SW 1271 (cell line): ENCODE data around the gene IFT20.

Experiments
- DNase-seq, 2 experiments: peaks; one replicate each; lab custom pipeline; 2025; lab: John Stamatoyannopoulos, UW

The IFT20 gene, protein sequence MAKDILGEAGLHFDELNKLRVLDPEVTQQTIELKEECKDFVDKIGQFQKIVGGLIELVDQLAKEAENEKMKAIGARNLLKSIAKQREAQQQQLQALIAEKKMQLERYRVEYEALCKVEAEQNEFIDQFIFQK

DNA sequence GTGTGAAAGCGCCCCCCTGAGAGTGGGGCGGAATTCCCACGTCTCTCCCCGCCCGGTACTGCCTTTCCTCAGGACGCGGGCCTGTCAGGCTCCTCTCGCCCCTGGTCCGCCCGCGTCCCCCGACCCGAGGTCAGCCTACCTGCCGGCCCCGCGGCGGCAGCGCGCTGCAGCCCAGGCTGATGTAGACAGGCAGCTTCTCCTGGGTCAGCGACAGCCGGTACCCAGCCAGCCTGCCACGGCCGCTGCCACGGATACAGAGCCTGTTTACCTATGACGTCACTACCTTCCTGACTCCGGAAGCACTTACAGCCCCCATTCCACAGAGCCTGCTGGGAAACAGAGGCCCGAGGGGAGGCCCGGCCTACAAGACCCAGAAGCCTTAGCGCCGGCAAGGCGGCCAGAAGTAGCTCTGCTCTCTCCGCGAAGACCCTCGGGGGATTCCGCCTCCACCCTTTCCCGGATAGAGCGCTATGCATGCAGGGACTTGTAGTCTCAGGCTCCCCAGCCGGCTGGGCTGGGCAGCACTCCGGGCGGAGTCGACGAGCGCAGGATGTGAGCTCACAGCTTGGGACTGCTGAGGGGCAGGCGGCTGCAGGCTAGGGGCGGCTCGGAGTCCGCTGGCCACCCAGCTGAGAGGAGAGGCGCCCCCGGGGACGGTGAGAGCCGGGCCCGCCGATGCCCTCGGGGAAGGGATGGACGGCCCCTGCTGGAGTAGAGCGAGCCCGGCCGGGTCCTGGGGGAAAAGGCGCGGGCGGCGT lies at the start of gene IFT20, which contains the start of gene TNFAIP1:
Gene IFT20, minus strand, starts transcription at position 272 of the 758 bp plus-strand sequence. CDS start 3,487 bp downstream, outside the sequence.
Gene TNFAIP1, plus strand, starts transcription at position 561 of the 758 bp plus-strand sequence. CDS start 3,761 bp downstream, outside the sequence.
- peak; percentile 100 for DNase-seq

DNA sequence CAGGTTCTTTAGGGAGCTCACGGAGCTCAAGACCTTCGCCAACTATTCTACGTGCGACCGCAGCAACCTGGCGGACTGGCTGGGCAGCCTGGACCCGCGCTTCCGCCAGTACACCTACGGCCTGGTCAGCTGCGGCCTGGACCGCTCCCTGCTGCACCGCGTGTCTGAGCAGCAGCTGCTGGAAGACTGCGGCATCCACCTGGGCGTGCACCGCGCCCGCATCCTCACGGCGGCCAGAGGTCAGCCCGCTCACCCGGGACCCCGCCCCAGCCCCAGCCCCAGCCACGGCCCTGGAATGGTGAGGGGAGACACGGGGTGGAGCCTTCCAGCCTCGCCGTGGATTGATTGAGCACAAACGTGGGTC lies 49.7 kb upstream of the IFT20 start:
- no peak for DNase-seq

DNA sequence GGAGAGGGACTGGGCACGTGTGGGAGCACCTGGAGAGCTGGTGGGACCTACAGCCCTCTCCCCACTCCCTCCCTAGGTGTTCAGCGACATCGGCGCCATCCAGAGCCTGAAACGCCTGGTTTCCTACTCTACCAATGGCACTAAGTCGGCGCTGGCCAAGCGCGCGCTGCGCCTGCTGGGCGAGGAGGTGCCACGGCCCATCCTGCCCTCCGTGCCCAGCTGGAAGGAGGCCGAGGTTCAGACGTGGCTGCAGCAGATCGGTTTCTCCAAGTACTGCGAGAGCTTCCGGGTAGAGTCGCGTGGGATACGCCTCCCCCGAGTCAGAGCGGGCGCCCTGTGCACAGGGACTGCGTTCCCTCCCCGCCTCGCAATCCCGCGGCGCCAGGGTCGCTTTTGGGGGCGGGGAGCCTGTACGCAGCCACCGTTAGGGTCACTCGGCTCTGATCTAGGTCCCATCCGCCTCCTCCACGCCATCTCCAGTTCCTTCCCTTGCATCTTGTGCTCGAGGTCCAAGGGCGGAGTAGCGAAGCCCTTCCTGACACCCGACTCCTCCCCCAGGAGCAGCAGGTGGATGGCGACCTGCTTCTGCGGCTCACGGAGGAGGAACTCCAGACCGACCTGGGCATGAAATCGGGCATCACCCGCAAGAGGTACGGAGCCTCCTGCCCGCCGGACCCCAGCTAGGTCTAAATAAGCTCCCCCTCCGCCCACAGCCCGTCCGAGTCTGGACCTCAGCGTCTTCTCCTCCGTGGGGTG lies 49.2 kb upstream of the IFT20 start:
- DNase-seq, result no peak

DNA sequence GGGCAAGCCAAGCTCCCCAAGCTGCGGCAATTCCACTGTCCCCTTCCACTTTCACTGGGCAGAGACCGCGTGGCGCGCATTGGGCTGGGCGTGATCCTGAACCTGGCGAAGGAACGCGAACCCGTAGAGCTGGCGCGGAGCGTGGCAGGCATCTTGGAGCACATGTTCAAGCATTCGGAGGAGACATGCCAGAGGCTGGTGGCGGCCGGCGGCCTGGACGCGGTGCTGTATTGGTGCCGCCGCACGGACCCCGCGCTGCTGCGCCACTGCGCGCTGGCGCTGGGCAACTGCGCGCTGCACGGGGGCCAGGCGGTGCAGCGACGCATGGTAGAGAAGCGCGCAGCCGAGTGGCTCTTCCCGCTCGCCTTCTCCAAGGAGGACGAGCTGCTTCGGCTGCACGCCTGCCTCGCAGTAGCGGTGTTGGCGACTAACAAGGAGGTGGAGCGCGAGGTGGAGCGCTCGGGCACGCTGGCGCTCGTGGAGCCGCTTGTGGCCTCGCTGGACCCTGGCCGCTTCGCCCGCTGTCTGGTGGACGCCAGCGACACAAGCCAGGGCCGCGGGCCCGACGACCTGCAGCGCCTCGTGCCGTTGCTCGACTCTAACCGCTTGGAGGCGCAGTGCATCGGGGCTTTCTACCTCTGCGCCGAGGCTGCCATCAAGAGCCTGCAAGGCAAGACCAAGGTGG lies 46.0 kb upstream of the IFT20 start:
- DNase-seq, result no peak

DNA sequence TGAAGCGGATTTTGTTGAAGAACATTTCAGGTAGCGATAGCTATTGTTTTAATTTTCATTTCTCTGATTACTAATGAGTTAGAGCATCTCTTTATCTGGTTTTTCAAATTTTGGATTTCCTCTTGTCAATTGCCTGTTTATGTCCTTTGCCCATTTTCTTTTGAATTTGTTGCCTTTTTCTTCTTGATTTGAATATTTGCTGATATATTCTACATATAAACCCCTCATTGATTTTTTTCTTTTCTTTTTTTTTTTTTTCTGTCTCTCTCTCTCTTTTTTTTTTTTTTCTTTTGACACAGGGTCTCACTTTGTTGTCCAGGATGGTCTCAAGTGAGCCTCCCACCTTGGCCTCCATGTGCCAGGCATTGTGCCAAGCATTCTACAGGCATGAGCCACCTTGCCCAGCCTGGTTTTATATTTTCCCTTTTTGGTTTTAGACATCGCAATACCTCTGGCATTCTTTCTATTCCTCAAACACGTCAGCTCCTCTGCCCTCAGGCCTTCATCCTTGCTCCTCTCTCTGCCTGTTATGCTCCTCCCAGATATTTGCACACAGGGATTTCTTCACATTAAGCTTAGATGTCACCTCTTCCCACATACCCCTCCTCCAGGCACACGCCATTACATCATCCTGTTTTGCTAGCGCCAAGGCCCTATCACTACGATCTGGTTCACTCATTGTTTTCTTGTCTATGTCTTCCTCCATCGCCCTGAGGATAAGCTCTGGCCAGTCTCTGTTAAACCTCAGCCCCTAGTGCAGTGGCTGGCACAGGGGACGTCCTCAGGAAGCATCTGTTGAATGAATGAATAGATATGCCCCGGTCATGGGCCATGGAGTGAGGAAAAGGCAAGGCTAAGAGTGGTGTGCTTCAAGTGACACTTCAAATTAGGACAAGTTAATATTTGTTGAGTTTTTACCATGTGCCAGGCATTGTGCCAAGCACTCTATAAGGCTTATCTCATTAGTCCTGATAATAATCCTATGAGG lies 44.8 kb upstream of the IFT20 start:
- DNase-seq, result no peak

DNA sequence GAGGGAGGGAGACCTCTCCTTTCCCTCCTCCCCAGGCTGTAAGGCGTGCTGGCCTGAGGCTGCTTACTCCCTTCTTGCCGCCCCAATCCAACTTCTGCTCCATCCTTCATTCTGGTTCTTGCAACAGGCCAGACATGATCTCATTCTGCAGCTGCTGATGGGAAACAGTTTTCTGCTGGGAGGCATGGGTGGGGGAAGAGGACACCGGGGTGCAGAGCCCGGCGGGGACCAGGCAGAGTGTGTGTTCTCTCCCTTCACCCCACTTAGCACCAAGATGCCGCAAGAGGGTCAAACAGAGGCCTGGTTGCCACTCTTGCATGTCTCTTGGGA lies 37.6 kb upstream of the IFT20 start:
- no peak for DNase-seq

DNA sequence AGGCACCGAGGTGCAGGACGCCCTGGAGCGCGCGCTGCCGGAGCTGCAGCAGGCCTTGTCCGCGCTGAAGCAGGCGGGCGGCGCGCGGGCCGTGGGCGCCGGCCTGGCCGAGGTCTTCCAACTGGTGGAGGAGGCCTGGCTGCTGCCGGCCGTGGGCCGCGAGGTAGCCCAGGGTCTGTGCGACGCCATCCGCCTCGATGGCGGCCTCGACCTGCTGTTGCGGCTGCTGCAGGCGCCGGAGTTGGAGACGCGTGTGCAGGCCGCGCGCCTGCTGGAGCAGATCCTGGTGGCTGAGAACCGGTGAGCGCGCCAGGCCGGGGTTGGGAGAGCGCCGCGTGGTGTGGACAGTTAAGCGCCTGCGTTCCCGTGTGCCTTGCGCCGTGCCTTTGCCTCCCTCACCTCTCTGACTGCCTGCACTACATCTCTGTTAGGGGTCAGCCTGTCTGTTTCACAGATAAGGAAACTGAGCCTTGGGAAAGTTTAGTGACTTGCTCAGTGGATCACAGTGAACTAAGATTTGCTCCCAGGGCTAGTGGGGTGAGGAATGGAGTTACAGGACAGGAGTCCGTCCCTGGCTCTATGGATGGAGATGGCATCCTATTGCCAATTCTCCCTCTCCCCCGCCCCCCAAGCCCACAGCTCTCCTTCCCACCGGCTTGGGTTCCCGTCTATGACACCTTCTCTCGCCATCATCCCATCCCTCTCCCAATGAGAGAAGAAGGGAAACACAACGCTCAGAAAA lies 37.1 kb upstream of the IFT20 start:
- no peak for DNase-seq

DNA sequence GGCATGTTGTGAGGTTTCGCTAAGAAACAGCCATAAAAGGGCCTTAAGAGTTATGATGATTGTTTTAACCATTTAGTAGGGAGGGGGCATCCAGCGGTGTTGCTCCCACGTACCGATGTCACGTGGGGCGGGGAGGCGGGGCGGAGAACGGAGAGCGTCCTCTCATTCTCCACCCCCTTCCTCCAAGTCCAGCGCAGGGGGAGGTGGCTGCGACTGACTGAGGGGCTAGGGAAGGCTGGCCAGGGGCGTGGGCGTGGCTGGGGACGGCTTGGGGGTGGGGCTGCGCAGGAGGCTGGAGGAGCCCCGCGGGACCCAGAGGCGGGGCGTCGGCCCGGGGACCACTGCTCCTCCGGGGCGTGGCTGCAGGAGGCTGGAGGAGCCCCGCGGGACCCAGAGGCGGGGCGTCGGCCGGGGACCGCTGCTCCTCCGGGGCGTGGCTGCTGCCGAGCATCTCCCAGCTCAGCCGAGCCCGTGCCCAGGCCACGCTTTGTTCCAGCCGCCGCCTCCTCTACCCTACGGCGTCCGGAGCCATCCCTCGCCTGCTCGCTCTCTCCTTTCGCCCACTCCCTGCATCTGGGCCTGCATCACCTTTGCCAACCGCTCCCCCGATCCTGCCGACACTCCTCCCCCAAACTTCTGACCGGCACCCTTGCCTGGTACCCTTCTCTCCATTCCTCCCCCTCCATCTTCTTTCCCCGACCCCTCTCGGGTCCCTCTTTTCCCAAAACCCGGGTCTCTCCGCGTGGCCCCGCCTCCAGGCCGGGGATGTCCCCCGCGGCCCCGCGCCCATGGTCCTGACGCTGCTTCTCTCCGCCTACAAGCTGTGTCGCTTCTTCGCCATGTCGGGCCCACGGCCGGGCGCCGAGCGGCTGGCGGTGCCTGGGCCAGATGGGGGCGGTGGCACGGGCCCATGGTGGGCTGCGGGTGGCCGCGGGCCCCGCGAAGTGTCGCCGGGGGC lies 36.3 kb upstream of the IFT20 start, which contains the start of gene SARM1:
Gene SARM1, plus strand, starts transcription at position 450 of the 958 bp plus-strand sequence. Its CDS starts 339 bp downstream, at position 789.
- DNase-seq, result peak; percentile 84 to 85

DNA sequence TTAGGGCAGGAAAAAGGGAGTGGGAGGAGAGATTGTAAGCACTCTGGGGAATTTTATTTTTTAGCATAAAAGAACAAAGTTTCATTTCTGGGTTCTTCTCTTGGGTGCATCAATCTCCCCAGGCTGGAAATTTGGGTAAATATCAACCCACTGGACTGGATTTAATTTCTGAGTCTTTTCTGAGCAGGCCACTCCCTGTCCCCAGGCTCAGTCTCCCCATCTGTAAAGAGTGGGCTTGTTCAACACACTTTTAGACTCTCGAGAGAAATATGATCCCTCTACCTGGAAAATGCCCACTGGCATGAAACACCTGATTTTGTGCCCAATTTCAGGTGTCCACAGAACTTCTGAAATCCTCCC lies 35.5 kb upstream of the IFT20 start:
- no peak for DNase-seq

DNA sequence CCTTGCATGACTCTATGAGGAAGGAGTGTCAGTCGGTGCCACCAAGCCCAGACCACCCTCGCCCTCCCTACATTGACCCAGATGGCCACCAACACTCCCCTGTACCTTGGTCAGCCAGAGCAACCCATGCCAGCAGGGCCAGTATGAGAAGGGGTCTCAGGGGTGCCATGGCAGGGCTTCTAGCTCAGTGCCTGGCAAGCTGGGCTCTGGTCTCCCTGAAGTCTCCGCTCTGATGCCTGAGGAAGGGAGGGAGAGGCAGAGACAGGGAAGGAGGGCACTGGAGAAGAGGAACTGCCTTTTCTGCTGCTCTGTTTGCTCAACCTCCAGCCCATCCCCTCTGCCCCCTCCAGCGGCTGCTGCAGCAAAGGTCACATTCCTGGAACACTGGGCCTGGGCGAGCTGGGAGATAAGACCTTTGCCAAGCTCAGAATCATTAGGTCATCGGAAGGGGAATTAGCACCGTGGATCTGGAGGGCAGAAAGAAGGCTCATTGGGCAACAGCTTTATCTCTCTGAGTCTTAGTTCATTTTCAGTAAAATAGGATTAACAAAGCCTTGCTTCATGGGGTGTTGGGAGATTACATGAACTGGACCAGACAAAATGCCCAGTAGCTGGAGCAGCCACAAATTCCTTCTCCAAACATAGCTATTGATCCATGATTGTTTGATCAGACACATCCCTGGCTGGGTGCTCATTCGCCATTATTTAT lies 34.9 kb upstream of the IFT20 start, which contains the start of gene VTN:
Gene VTN, minus strand, starts transcription at position 273 of the 709 bp plus-strand sequence. Its CDS starts 104 bp downstream, at position 169.
- no peak for DNase-seq

DNA sequence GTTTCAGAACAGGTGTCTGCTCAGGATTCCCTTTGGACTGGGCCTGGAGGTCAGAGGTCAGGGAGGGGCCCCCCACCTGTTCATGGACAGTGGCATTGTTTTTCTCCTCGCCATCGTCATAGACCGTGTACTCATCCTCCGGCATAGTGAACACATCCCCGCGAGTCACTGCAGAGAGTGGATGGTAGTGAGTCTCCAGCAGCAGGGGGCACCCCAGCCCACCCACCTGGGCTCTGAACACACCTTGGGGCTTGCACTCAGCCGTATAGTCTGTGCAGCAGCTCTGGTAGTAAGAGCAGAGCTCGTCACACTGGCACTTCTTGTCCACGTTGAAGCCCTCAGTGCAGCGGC lies 34.4 kb upstream of the IFT20 start:
- no peak for DNase-seq

DNA sequence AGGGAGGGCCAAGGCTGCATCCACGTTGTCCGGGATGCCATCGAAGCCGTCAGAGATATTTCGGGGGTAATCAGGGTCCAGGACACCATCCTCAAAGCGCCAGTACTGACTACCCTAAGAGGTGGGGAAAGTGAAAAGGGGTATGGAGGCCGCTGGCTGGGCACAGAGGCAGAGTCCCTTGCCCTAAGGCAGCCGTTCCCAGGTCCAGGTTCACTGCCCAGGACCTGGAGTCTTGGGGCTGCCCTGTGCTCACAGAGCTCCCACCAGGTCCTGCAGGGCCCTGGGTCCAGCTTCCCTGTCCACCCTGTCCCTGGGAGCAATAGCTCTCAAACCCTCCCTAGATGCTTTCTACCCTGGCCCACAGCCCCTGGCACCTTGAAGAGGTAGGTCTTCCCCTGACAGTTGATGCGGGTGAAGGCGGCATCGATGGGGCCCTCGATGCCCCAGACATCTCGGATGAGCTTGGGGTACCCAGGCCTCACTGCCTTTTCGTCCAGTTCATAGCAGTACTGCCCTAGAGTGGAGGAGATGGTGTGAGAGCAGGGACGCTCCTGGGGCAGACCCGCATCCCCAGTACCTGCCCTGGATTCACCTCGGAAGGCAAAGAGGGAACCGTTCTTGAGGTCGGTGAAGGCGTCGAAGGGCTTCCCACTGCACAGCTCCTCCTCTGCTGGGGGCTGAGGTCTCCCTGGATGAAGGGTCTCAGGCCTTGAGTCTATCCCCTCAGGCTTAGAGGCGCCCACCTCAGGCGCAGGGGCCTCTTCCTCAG lies 33.8 kb upstream of the IFT20 start:
- no peak for DNase-seq

DNA sequence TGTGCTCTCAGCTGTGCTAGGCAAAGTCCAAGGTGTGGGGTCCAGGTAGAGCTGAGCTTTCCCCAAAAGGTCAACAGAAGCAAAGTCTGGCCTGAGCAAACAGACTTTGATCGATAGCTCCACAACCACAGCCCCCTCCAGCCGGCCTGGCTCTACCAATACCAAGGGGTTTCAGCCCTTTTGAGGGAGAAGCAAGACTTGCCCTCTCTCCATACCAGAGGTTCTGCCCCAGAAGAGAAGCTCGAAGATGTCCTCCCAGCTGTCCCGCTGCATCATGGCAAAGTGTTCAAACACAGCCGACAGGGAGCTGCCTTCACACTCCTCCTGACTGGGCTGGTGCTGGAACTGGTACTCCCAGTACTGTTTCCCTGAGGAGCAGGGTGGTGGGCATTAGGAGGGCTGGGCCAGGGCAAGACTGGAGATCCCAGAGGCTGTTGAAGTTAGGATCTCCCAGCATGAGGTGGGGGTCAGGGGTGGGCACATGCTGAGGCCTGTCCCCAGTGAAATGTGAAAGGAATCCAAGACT lies 33.1 kb upstream of the IFT20 start:
- no peak for DNase-seq

DNA sequence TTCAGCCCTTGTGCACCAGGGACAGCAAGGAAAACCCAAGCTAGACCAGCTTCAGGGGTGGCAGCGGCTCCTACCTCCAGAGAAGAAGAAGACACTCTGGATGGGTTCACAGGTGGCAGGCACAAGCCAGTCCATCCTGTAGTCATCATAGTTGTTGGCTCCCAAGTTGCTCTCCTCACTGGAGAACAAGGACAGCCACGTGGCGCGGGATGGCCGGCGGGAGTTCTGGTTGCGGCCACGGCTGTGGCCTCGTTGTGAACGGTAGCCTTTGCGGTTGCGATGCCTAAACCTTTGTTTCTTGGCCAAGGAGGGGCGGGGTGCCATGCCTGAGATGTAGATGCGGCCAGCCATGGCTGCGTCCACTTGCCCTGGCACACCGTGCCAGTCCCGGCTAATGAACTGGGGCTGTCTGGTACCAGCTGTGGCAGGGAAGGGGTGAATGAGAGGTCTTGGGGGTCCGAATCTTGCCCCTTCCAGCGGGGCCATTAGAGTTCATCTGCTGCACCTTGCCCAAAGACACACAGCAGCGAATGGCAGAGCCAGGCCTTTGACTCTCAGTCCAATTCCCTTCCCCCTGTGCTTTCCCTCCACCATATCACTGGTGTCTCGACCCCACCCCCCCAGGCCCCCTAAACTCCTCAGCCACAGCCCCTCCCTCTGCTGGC lies 32.5 kb upstream of the IFT20 start:
- DNase-seq, result no peak

DNA sequence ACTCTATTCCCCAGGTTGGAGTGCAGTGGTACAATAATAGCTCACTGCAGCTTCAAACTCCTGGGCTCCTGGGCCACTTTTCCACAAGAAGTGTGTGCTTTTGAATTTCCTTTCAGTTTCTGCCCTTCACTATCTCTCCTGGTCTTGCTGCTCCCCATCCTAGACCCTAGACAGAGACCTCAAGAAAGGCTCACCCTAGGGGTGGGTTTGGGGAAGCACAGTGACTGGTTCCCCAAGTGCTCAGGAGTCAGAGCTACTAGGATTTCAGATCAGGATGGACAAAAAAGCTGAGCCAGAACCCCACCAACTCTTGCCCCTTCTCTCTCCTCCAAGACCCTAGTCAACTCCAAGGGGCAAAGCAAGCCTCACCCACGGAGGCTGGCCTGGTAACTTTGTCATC lies 31.3 kb upstream of the IFT20 start:
- no peak for DNase-seq

DNA sequence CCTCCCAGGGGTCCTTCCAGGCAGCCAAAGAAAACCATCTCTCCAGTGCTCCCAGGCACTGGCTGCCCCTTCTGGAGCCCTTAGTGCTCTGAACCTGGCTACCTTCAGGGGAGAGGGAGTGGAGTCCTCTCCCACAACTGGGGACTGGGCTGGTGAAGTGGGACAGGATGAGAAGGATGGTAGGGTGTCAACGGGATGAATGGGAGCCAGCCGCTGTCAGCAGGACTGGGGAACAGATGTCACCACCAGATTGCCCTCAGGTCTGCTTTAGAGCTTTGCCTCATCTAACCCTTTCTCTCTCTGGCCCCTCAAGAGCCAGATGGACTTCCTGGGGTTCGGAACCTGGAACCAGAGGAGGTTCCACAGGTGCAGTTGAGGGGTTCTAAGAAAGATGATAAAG lies 30.2 kb upstream of the IFT20 start:
- no peak for DNase-seq
